GM06990 (cell line): Measurements from ENCODE around the gene SNAI1.
"Not testable (repeated sequence)": the region's sequence is repeated elsewhere in the genome, so short reads cannot be mapped to it uniquely, and the experiment has no call there.

Experiments used
- DNase-seq: peaks from one replicate; pipeline ENCODE4 v3.0.0-alpha.2; 2011; ENCODE audit not compliant: insufficient read length; ENCODE audit errors: extremely low read depth
- H3K27me3 ChIP-seq: replicated peaks from 2 replicates; pipeline ENCODE4 v1.6.0; 2011; ENCODE audit warnings: low read length; ENCODE audit not compliant: control insufficient read depth, insufficient read depth
- H3K36me3 ChIP-seq: 2 replicates; pipeline ENCODE4 v1.5.1; 2011; ENCODE audit warnings: low read length; ENCODE audit not compliant: control insufficient read depth, insufficient read depth
- H3K4me3 ChIP-seq: replicated peaks from 2 replicates; pipeline ENCODE4 v1.5.1; 2011; ENCODE audit warnings: low read depth, mild to moderate bottlenecking, control low read depth, low read length
- CTCF ChIP-seq: IDR thresholded peaks from 2 replicates; pipeline ENCODE4 v1.5.1; 2011; ENCODE audit warnings: low read length, control low read depth, mild to moderate bottlenecking, inconsistent platforms; ENCODE audit not compliant: insufficient read depth, poor library complexity, severe bottlenecking

SNAI1 gene

GRCh38 chr20:50009521-50010454 lies 27.0 kb downstream of the SNAI1 start:
- Histone ChIP-seq H3K36me3 (no peaks in the 10 kb centered on the region), H3K27me3 (no peaks in the 10 kb centered on the region), H3K4me3 (no peak overlapping the region)
- TF ChIP-seq CTCF = no peak
- no peak for DNase-seq

- H3K36me3 ChIP-seq, DNase-seq, H3K4me3 ChIP-seq, H3K27me3 ChIP-seq: not testable (repeated sequence)
Observed at GRCh38 chr20:50011597-50011996, 28.8 kb downstream of the SNAI1 start.

GRCh38 chr20:50012282-50013263 lies 29.8 kb downstream of the SNAI1 start:
- TF ChIP-seq CTCF = no peak
- DNase-seq = no peak
- Histone ChIP-seq H3K36me3 (no peaks in the 10 kb centered on the region), H3K27me3 (no peaks in the 10 kb centered on the region), H3K4me3 (no peak overlapping the region)

GRCh38 chr20:50013976-50014375 lies 31.2 kb downstream of the SNAI1 start:
- TF ChIP-seq CTCF = no peak
- DNase-seq = no peak
- H3K27me3 ChIP-seq = no peaks in the 10 kb centered on the region
- no peaks in the 10 kb centered on the region for H3K36me3 ChIP-seq
- H3K4me3 ChIP-seq = no peak overlapping the region

GRCh38 chr20:50014570-50015562 lies 32.1 kb downstream of the SNAI1 start:
- H3K4me3 ChIP-seq = no peak overlapping the region
- no peaks in the 10 kb centered on the region for H3K36me3 ChIP-seq
- H3K27me3 ChIP-seq = no peaks in the 10 kb centered on the region
- TF ChIP-seq CTCF = no peak
- no peak for DNase-seq
